H4 (cell line): ENCODE data around the gene TRMT10A. TPM values are rescaled to one million over a fixed set of nuclear protein-coding genes. Genes with fewer than 3 reads are reported as not detected.
A peak's percentile ranks its signal among the peaks of the same experiment; 100 is the strongest.
"Not testable (repeated sequence)": the region's sequence is repeated elsewhere in the genome, so short reads cannot be mapped to it uniquely, and the experiment has no call there.

Source experiments
- DNase-seq: peaks from one replicate; pipeline ENCODE4 v3.0.0-alpha.2; 2015; ENCODE audit warnings: low spot score
- total RNA-seq: library from RNA; depleted of rRNA; stranded (reverse); fragments of >200 nt; shearing (Covaris generic); gene quantifications from 2 replicates; pipeline ENCODE4 v1.2.3, GENCODE V29; 2014; rRNA removed

Gene TRMT10A
- total RNA-seq, 1 experiment from 2014 or later, result 5.5 TPM

GRCh38 chr4:99552872-99553271 lies 11.0 kb downstream of the TRMT10A start:
- DNase-seq, result no peak

DNA sequence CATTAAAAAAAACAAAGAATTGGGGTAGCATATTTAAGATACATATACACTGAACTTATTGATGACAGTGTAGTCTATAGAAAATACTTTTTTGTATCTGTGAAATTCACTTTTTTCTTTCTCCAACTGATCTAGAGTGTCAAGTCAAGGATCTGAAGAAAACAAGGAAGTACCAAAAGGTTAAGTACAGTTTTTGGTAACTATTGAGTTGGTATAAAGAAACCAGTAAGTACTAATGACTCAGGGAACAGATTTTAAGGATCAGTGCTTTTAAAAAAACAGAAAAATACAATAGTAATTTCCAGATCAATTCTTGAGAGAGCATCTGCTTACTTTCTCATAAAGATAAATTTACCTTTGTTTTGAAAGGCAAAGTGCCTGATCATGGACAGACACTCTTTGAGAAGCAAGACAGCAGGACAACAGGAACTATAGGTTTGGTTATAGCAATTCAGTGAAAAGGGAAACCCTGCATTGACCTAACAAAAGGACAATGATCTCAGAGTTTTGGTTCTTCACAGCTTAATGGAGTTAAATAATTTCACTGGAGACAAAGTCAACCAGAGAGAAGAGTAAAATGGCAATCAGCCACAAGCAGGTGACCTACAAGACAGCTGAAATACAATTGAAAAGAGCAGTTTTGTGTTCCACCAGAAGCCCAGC lies 23.4 kb downstream of the TRMT10A start:
- no peak for DNase-seq

DNA sequence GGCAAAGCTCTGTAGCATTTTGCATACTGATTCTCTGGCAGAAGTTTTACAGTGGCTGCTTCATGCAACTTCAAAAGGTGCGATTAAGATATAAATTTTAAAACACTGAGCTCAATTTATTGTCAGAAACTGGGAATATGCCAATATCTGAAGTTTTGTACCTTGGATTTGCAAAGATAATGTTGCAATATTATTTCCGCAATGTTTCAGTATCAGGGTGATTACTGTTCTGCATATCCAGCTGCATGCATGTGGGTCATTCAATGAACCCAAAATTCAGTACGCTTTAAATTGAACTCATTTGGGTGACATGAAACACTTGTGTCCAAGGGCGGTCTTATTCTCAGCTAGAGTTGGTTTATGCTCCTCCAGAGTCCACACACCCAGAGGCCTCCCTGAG lies 26.2 kb downstream of the TRMT10A start:
- DNase-seq, result no peak

- DNase-seq, result no peak
Measured at GRCh38 chr4:99536848-99537247, 27.0 kb downstream of the TRMT10A start.

DNA sequence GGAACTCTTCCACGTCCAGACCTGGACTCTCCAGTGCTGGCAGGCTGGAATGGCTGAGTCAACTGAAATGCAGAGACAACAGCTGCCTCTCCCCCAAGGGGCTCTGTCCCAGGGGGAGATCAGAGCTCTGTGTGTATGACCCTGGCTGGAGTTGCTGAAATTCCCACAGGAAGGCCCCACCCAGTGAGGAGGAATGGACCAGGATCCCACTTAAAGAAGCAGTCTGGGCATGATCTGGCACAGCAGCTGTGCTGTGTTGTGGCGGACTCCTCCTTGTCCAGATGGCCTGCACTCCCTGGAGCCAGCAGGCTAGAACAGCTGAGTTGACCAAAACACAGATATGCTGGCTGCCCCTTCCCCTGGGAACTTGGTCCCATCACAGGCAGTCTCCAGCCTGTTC lies 27.6 kb downstream of the TRMT10A start:
- DNase-seq, result no peak

GRCh38 chr4:99534699-99535098 lies 29.1 kb downstream of the TRMT10A start:
- DNase-seq, result not testable (repeated sequence)

DNA sequence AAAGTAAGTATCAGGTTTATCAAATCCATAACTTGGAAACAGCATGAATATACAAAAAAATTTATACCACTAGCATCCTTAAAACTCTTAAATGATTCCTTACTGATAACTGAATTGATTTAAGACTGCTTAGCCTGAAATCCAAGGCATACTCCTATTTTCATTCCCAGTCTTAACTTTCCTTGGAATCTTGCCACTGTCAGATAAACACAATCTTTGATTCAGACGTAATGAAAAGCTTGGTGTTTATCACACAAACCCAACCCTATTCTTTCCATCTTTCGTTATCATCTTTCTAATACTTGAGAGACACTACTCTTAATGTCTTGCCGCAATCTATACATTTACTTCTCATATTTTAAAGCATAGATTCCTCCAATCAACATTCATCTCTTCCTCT lies 33.9 kb downstream of the TRMT10A start:
- DNase-seq, result no peak

DNA sequence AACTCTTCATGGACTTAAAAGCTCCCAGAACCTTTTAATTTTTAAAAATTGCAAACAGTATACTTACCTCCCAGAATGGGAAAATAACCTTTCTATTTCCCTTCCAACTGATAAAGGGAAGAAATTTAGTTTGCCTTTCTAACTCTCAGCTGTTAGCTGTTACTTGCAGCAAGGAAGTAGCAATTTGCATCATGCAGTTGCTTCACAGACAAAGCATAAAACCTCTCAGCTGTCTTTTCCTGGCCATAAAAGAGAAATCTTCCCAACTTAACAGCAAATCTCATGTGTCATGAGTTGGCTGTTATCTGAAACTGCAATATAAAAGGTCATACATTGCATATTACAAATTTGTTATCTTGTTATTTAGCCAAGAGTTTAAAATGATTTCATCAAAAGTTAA lies 34.6 kb downstream of the TRMT10A start:
- no peak for DNase-seq

GRCh38 chr4:99518601-99519295 lies 45.1 kb downstream of the TRMT10A start:
- DNase-seq, result no peak

DNA sequence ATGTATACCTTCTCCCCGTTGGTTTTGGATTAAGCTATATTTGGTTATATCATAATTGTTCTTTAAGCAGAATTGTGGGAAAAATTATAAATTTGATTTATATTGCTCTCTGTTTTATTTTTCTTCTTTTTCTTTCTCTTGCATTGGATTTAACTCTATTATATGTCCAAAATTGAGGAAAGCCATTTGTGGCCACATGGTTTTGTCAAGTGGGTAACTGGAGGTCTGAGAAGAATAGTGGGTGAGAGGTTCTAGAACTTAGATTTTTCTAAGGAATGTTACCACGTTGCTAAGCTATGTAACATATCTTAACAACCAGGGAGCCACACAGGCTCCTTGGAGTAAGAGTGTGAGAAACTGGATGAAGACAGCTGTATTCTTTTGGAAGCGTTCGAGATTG lies 53.1 kb downstream of the TRMT10A start, which contains the start of gene C4orf17:
TSS of gene C4orf17 (plus strand) at position 301 of the 400 bp plus-strand sequence. CDS start 2,061 bp downstream, outside the sequence.
- DNase-seq, result no peak

- DNase-seq, result no peak
Measured at GRCh38 chr4:99507762-99508161, 56.1 kb downstream of the TRMT10A start.

DNA sequence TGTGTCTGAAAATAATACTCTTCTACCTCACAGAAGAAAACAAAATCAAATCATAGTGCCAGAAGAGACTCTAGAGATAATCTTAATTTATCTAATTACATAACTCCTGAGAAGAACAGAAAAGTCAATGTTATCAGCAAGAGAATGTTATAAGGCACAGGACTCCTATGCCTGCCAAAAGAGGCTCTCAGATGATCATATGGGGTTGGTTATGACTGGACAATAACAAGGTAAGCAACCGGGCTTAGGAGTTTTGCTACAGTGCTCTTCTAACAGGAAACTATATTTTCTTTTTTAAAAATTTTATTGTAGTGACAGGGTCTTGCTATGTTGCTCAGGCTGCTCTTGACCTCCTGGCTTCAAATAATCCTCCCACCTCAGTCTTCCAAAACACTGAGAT lies 56.5 kb downstream of the TRMT10A start:
- DNase-seq, result no peak

DNA sequence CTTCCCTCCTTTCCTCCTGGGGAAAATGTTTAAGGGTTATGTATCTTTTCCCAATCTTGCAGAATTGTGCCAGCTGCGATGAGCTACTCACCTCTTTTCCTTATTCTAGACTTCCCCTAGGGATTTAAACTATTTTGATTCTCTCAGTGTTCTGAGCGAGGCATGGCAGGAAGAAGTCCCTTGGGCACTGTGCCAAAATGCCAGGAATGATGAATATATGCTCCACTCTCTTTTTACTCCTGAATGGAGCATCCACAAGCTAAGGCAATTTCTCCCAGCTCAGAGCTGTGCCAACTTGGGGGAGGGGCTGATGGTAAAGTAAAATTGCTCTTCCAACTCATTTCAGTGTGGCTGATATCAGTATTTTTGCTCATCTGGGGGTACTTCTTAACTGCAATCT lies 57.1 kb downstream of the TRMT10A start:
- no peak for DNase-seq

- peak; percentile 11 for DNase-seq
Measured at GRCh38 chr4:99504804-99505502, 58.9 kb downstream of the TRMT10A start.

Other genes starting within 250 kb of the TRMT10A start
- not detected in 2 replicates for gene ADH1B, start 242.6 kb downstream of the TRMT10A start, total RNA-seq
- gene ADH1C, start 211.3 kb downstream of the TRMT10A start, total RNA-seq, result 0.06 and 1.6 TPM in 2 replicates
- not detected in 2 replicates for gene ADH7, start 128.7 kb downstream of the TRMT10A start, total RNA-seq
- gene C4orf17, start 53.0 kb downstream of the TRMT10A start, total RNA-seq, result not detected in 2 replicates
- 0.23 and 0.31 TPM in 2 replicates for gene MTTP, start 10.8 kb upstream of the TRMT10A start, total RNA-seq
- 0.04 TPM in 1 of 2 replicates, not detected in the other for gene C4orf54, start 93.8 kb upstream of the TRMT10A start, total RNA-seq